ENCODE measurements around the gene CDK6. TPM values are rescaled to one million over a fixed set of nuclear protein-coding genes. Genes with fewer than 3 reads are reported as not detected.

CDK6 gene
- total RNA-seq, 4 donors from 2014 or later = 22.2 to 45.4 (median 36.4) TPM

DNA sequence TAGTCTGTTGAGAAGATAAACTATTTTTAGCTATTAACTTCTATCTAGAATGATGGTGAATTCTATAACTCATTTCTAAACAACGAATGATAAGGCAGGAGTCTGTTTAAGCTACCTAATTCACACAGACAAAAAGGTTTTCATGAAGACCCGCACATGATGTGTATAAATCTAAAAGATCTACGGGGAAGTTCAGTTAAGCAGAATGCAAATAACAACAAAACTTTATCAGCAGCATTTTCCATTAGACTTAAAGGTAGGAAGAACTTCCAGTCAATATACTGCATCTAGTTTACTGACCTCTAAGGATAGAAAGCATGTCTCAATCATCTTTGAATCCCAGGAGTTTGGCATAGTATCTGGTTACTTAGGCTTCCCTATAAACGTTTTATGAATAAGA is 62.6 kb downstream of the CDK6 start:
- no peak overlapping the region for H3K4me3 ChIP-seq
- H3K4me1 ChIP-seq = peaks cover 11 to 20% (median 18%) of the 10 kb centered on the region in 4 donors
- H3K27ac ChIP-seq (replicated peaks in 1 of 4) = no peak overlapping the region
- no peak for TF ChIP-seq POLR2AphosphoS5 (IDR thresholded peaks at IDR 0.05)
- no peak for TF ChIP-seq POLR2A (IDR thresholded peaks at IDR 0.05; ENCODE audit: low read depth)
- TF ChIP-seq EP300 (IDR thresholded peaks at IDR 0.05) = no peak
- TF ChIP-seq, protein P1, sequence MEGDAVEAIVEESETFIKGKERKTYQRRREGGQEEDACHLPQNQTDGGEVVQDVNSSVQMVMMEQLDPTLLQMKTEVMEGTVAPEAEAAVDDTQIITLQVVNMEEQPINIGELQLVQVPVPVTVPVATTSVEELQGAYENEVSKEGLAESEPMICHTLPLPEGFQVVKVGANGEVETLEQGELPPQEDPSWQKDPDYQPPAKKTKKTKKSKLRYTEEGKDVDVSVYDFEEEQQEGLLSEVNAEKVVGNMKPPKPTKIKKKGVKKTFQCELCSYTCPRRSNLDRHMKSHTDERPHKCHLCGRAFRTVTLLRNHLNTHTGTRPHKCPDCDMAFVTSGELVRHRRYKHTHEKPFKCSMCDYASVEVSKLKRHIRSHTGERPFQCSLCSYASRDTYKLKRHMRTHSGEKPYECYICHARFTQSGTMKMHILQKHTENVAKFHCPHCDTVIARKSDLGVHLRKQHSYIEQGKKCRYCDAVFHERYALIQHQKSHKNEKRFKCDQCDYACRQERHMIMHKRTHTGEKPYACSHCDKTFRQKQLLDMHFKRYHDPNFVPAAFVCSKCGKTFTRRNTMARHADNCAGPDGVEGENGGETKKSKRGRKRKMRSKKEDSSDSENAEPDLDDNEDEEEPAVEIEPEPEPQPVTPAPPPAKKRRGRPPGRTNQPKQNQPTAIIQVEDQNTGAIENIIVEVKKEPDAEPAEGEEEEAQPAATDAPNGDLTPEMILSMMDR (IDR thresholded peaks at IDR 0.05) = no peak
- H3K36me3 ChIP-seq = peaks cover 0 to 7% (median 3%) of the 10 kb centered on the region in 4 donors
- intact Hi-C loops (cut with DNase I) = no loop called here
- DNase-seq (ENCODE audit: extremely low spot score) = no peak
- H3K9me3 ChIP-seq = no peaks in the 10 kb centered on the region
- WGBS = 73% methylated on average over 4 of the region's 4 CpGs
- no peaks in the 10 kb centered on the region for H3K27me3 ChIP-seq

DNA sequence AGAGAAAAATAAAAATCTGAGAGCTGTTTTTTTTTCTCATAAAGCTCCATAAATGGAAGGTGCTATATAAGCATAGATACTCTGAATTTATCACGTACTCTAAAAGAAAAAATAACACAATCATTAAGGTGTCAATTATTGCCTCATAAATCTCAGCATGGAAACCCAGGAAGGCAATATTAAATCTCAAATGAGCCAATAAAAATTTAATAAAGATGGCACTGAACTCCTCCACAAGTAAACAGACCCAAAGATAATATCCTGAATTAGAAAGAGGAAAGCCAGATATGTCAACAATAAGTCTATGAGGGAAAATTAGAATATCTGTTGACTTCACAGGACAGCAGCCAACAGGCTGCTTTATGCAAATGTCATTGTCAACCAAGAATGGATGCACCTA is 66.5 kb downstream of the CDK6 start:
- intact Hi-C loops (cut with DNase I) = no loop called here
- Histone ChIP-seq H3K4me3 (no peak overlapping the region), H3K27ac (replicated peaks in 1 of 4) (peak overlapping the region in 2 of 4 donors; percentile 82 to 88), H3K27me3 (no peaks in the 10 kb centered on the region), H3K9me3 (no peaks in the 10 kb centered on the region), H3K4me1 (peaks cover 44 to 52% (median 51%) of the 10 kb centered on the region in 4 donors), H3K36me3 (peaks cover 0 to 7% (median 3%) of the 10 kb centered on the region in 4 donors)
- TF ChIP-seq, protein P1 (IDR thresholded peaks at IDR 0.05) = no peak
- TF ChIP-seq POLR2A (IDR thresholded peaks at IDR 0.05; ENCODE audit: low read depth) (no peak), EP300 (IDR thresholded peaks at IDR 0.05) (no peak), POLR2AphosphoS5 (IDR thresholded peaks at IDR 0.05) (no peak)
- 52% methylated on average over 1 of the region's 1 CpG for WGBS
- no peak for DNase-seq (ENCODE audit: extremely low spot score)

DNA sequence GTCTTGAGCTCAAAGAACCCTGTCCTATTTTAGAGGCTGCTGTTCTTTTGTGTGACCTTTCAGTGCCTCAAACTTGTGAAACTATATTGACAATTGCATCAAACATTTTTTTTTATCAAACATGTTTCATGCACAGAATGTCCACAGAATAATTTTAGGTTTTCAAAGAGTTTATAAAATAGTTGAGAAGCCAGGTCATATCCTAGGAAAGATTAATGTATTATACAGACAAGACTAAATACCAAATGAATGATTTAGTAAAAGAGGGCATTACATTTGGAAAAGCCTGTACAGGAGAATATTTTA is 67.0 kb downstream of the CDK6 start:
- no peak for DNase-seq (ENCODE audit: extremely low spot score)
- H3K9me3 ChIP-seq = no peaks in the 10 kb centered on the region
- intact Hi-C loops (cut with DNase I) = no loop called here
- peaks cover 0 to 7% (median 3%) of the 10 kb centered on the region in 4 donors for H3K36me3 ChIP-seq
- no peak overlapping the region for H3K4me3 ChIP-seq
- H3K27me3 ChIP-seq = no peaks in the 10 kb centered on the region
- peak overlapping the region; percentile 77 to 88 (median 84) for H3K27ac ChIP-seq (replicated peaks in 1 of 4)
- peaks cover 44 to 53% (median 51%) of the 10 kb centered on the region in 4 donors for H3K4me1 ChIP-seq
- TF ChIP-seq EP300 (IDR thresholded peaks at IDR 0.05) (no peak), POLR2AphosphoS5 (IDR thresholded peaks at IDR 0.05) (no peak), POLR2A (IDR thresholded peaks at IDR 0.05; ENCODE audit: low read depth) (no peak)
- TF ChIP-seq, protein P1 (IDR thresholded peaks at IDR 0.05) = no peak

DNA sequence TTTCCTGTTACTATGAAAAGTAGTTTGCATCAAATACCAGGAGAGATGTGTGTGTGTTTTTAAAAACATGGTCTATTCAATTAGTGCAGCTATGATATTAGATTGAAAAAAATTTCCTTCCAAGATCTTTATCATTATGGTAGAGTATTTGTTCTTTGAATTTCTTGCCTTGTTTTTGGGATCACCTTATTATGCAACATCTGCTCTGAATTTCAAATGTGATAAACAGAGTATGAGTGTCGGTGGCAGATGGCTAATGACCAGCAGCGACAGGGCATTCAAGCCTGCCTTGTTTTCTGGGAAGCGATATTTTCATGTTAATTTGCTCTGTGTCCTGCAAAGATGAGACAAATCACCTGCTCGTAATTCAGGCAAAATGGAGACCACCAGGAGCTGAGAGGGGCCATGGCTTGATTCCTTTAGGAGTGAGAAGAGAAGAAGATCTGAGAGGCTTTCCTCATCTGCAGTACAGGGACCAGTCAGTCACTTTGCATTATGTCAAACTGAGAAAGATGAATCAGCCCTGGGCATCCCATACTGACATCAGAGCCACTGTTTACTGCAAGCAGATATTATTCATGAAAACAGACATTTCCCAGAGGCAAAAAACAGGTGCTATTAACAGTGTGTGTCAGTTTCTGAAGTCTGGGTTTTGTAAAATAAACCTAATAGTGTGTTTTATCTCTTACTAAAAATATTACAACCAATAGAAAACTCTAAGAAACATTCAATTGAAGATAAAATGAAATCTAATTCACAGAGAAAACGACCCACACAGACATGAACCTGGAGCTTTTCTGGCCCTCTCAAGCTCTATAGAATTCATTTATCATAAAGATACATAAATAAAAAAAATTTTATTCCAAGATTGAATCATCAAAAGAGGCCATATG is 67.6 kb downstream of the CDK6 start:
- no peak overlapping the region for H3K4me3 ChIP-seq
- intact Hi-C loops (cut with DNase I) = no loop called here
- H3K36me3 ChIP-seq = peaks cover 0 to 7% (median 3%) of the 10 kb centered on the region in 4 donors
- no peak for DNase-seq (ENCODE audit: extremely low spot score)
- WGBS = 58% methylated on average over 5 of the region's 5 CpGs
- H3K9me3 ChIP-seq = no peaks in the 10 kb centered on the region
- H3K27me3 ChIP-seq = no peaks in the 10 kb centered on the region
- peaks cover 44 to 59% (median 52%) of the 10 kb centered on the region in 4 donors for H3K4me1 ChIP-seq
- TF ChIP-seq POLR2AphosphoS5 (IDR thresholded peaks at IDR 0.05) (no peak), POLR2A (IDR thresholded peaks at IDR 0.05; ENCODE audit: low read depth) (no peak), EP300 (IDR thresholded peaks at IDR 0.05) (no peak)
- TF ChIP-seq, protein P1 (IDR thresholded peaks at IDR 0.05) = no peak
- H3K27ac ChIP-seq (replicated peaks in 1 of 4) = peak overlapping the region; percentile 77 to 88 (median 84)
